Measurements from ENCODE around the gene RAVER1.

GRCh38 chr19:10335352-10335985, 2.1 kb upstream of the RAVER1 start:
- TF ChIP-seq CTCF (IDR thresholded peaks at IDR 0.05) (no peak), POLR2A (IDR thresholded peaks at IDR 0.05) (no peak)

Data from vagina (tissue), 2 donors.